Tibial artery (tissue), 4 donors: Measurements from ENCODE around the gene ATP9B.

Source experiments
- DNase-seq, 2 donors: peaks; one replicate each; pipeline ENCODE4 v3.0.0-alpha.2; 2019
- H3K27ac ChIP-seq, 2 donors: fragments of 200-600 bp; sonication (generic) in 1 of 2; 1 replicate in 1 of 2; 2 replicates in 1 of 2; pipeline ENCODE4 v1.5.1; 2018 to 2019; ENCODE audit warnings: mild to moderate bottlenecking in 1 of 2
- H3K27me3 ChIP-seq, 2 donors: fragments of 200-600 bp; sonication (generic) in 1 of 2; one replicate each; pipeline versions ENCODE4 v1.5.1 to v1.6.0; 2016 to 2019
- H3K36me3 ChIP-seq, 3 donors: fragments of 200-600 bp; sonication (generic) in 2 of 3; one replicate each; pipeline ENCODE4 v1.5.1; 2016 to 2019; ENCODE audit warnings: mild to moderate bottlenecking in 2 of 3
- H3K4me1 ChIP-seq, 4 donors: fragments of 200-600 bp; sonication (generic) in 2 of 4; 1 replicate in 3 of 4; 2 replicates in 1 of 4; pipeline ENCODE4 v1.5.1; 2016 to 2019
- H3K4me3 ChIP-seq, 2 donors: fragments of 200-600 bp; sonication (generic) in 1 of 2; 1 replicate in 1 of 2; 2 replicates in 1 of 2; pipeline ENCODE4 v1.5.1; 2018 to 2019; ENCODE audit warnings: mild to moderate bottlenecking in 2 of 2
- H3K9me3 ChIP-seq, 3 donors: fragments of 200-600 bp; sonication (generic) in 1 of 3; one replicate each; pipeline ENCODE4 v1.5.1; 2016 to 2019
- CTCF ChIP-seq, 2 experiments: fragments of 200-600 bp in 1 of 2; fragments of 450-650 bp in 1 of 2; IDR thresholded peaks; one replicate each; pipeline ENCODE4 v1.5.1; 2017 to 2019; ENCODE audit warnings: antibody characterized with exemption in 2 of 2, mild to moderate bottlenecking in 1 of 2, moderate library complexity in 1 of 2
- intact Hi-C: fragments of 100-400 bp; cut with DNase I; formaldehyde crosslinking; loops from one replicate; pipeline ENCODE4 v1.15.0; 2023; ENCODE audit warnings: low total_unique reads

Gene ATP9B

DNA sequence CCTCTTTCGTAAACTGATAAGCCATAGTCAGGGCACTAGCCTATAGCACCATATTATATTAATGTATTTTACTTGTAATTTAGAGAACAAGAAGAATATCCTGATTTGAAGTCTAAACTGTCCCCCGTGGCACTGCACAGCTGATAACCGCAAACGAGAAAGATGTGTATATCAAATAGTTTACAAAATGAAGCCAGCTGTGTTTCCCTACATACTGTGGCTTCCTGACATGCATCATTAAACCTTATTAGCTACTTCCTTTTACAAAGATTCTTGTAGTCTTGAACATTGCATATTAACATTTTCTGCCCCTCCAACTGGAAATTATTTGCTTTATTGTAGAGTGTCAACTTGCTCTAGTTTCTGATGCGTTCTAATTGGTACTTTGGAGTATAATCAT, 173.1 kb downstream of the ATP9B start:
- H3K9me3 ChIP-seq: no peaks in the 10 kb centered on the region
- no peak for DNase-seq
- peaks cover 0 to 21% (median 2%) of the 10 kb centered on the region in 4 donors for H3K4me1 ChIP-seq
- intact Hi-C loops: no loop called here
- no peak overlapping the region for H3K27ac ChIP-seq
- no peaks in the 10 kb centered on the region for H3K36me3 ChIP-seq
- TF ChIP-seq CTCF (IDR thresholded peaks at IDR 0.05): no peak
- no peaks in the 10 kb centered on the region for H3K27me3 ChIP-seq
- no peak overlapping the region for H3K4me3 ChIP-seq

DNA sequence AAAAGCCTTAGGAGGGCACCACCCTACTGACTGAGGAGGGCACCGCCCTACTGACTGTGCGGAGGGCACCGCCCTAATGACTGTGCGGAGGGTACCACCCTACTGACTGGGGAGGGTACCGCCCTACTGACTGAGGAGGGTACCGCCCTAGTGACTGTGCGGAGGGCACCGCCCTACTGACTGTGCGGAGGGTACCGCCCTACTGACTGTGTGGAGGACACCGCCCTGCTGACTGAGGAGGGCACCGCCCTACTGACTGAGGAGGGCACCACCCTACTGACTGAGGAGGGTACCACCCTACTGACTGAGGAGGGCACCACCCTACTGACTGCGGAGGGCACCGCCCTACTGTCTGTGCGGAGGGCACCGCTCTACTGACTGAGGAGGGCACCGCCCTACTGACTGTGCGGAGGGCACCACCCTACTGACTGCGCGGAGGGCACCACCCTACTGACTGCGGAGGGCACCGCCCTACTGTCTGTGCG, 176.4 kb downstream of the ATP9B start:
- no peak overlapping the region for H3K4me3 ChIP-seq
- no peak for DNase-seq
- no peak for TF ChIP-seq CTCF (IDR thresholded peaks at IDR 0.05)
- H3K4me1 ChIP-seq: peaks cover 0 to 21% (median 2%) of the 10 kb centered on the region in 4 donors
- no peaks in the 10 kb centered on the region for H3K9me3 ChIP-seq
- no peaks in the 10 kb centered on the region for H3K36me3 ChIP-seq
- intact Hi-C loops: no loop called here
- H3K27me3 ChIP-seq: no peaks in the 10 kb centered on the region
- no peak overlapping the region for H3K27ac ChIP-seq

- no peaks in the 10 kb centered on the region for H3K36me3 ChIP-seq
- H3K4me3 ChIP-seq: no peak overlapping the region
- intact Hi-C loops: no loop called here
- H3K9me3 ChIP-seq: no peaks in the 10 kb centered on the region
- TF ChIP-seq CTCF (IDR thresholded peaks at IDR 0.05): peak; percentile 76 to 97
- peak; percentile 45 to 75 for DNase-seq
- peaks cover 0 to 21% (median 2%) of the 10 kb centered on the region in 4 donors for H3K4me1 ChIP-seq
- H3K27me3 ChIP-seq: no peaks in the 10 kb centered on the region
- no peak overlapping the region for H3K27ac ChIP-seq
Measured at GRCh38 chr18:79246309-79247108, 177.3 kb downstream of the ATP9B start.

DNA sequence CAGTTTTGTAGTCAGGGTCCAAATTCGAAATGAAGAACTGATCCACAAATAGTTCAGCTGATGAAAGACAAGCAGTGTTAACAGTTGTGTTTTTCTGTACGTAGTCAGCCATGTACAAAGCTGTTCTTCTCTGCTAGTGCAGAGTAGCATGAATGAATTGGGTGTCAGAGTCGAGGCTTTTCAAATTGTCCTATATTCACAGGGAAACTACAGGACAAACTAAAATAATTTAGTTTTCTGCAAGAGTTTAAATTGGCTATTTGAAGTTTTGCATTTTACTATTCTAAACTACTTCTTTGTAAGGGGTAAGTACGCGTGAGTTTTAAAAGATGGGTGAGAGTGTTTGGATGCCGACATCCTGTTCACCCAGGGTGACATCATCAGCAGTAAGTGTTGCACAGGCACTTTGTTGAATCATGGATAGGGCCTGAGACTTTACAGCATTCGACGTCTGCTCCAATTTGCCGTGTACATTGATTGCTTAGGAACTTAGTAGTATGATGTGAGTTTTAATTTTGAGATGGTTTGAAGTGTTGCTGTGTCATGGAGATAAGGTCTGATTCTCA, 179.4 kb downstream of the ATP9B start:
- no peak for TF ChIP-seq CTCF (IDR thresholded peaks at IDR 0.05)
- no peak for DNase-seq
- Histone ChIP-seq H3K4me3 (no peak overlapping the region), H3K4me1 (peaks cover 0 to 18% (median 2%) of the 10 kb centered on the region in 4 donors), H3K27ac (no peak overlapping the region), H3K9me3 (no peaks in the 10 kb centered on the region), H3K36me3 (no peaks in the 10 kb centered on the region), H3K27me3 (no peaks in the 10 kb centered on the region)
- intact Hi-C loops: no loop called here

DNA sequence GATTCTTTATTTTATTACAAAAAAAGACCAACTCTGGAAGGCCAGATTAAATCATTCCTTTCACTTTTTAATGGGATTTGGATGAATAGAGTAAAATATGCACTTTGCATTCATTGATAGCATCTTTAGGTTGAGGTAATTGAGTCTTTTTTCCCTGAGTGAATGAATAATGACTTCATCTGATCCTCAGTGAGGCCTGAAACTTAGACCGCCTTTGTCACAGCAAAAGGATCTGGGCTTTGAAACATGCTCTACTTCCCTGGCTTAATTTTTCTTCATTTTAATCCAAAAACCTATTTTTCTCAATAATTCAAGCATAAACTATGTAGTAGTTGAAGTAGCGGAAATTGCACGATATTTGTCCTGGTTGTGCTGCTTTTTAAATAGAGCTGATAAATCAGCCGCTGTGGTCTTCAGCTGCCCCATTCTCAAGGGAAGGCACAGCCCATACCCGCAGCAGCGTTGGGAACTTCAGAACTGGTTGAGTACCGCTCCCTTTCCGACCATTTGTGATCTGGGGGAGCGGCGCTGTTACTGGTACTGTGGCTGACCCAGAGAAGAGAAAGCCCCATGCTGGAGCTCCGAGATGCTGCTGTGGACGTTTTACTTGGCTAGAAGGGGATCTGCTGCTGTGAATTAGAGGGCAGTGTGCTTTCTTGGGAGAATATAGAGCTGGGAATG, 181.2 kb downstream of the ATP9B start:
- Histone ChIP-seq H3K9me3 (no peaks in the 10 kb centered on the region), H3K4me1 (peaks cover 0 to 7% (median 1%) of the 10 kb centered on the region in 4 donors), H3K27ac (no peak overlapping the region), H3K27me3 (no peaks in the 10 kb centered on the region), H3K4me3 (no peak overlapping the region), H3K36me3 (peaks cover 0 to 13% (median 0%) of the 10 kb centered on the region in 3 donors)
- intact Hi-C loops: no loop called here
- no peak for TF ChIP-seq CTCF (IDR thresholded peaks at IDR 0.05)
- no peak for DNase-seq
